ENCODE data around the gene CPVL. TPM values are rescaled to one million over a fixed set of nuclear protein-coding genes. Genes with fewer than 3 reads are reported as not detected.
"Not testable (repeated sequence)": the region's sequence is repeated elsewhere in the genome, so short reads cannot be mapped to it uniquely, and the experiment has no call there.

Gene CPVL
- total RNA-seq, 1 donor from 2014 or later = 0.51 TPM

DNA sequence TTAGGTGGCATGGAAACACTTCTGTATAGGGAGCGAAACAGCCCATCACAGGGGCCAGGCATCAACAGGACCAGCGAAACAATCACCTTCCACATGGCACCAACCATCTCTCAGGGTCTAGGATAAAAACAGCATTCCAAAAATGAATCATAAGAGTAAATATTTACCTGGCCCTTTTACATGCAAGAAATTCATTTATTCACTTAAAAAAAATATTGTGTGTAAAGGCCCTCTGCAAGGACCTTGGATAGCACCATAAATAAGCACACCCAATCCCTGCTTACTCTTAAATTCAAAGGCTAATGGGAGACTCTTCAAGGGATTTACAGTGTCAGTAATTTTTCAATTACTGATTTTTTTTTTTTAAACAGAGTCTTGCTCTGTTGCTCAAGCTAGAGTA is 25.4 kb downstream of the CPVL start:
- no peak for DNase-seq (ENCODE audit: low read depth in 2 of 2)

- DNase-seq (ENCODE audit: low read depth in 2 of 2) = no peak
These were observed 26.8 kb downstream of the CPVL start for GRCh38 chr7:29119538-29119937.

- DNase-seq (ENCODE audit: low read depth in 2 of 2) = peak in 1 of 2 donors; percentile 57
These were observed 29.8 kb downstream of the CPVL start for GRCh38 chr7:29116361-29117200.

DNA sequence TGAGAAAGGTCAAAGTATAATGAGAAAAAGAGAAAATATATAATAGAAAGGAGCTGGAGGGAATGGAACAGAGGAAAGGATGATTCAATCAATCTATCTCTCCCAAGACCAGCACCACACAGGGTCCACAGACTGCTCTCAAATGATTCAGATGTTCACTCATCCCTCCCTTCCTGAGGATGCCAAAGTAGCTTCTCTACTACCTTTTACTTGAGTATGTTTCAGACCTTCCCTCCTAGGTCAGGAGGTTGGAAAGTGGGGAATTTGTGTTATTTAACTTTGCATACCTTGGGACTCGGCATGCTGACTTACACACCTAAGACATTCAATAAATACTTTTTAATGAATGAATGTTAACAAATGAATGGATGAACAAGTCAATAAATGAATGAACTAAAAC is 30.6 kb downstream of the CPVL start:
- DNase-seq (ENCODE audit: low read depth in 2 of 2) = no peak

GRCh38 chr7:29115130-29115687 is 31.1 kb downstream of the CPVL start:
- no peak for DNase-seq (ENCODE audit: low read depth in 2 of 2)

GRCh38 chr7:29114266-29114665 is 32.1 kb downstream of the CPVL start:
- DNase-seq (ENCODE audit: low read depth in 2 of 2) = not testable (repeated sequence)

GRCh38 chr7:29113384-29114102 is 32.8 kb downstream of the CPVL start:
- DNase-seq (ENCODE audit: low read depth in 2 of 2) = peak in 1 of 2 donors; percentile 46

DNA sequence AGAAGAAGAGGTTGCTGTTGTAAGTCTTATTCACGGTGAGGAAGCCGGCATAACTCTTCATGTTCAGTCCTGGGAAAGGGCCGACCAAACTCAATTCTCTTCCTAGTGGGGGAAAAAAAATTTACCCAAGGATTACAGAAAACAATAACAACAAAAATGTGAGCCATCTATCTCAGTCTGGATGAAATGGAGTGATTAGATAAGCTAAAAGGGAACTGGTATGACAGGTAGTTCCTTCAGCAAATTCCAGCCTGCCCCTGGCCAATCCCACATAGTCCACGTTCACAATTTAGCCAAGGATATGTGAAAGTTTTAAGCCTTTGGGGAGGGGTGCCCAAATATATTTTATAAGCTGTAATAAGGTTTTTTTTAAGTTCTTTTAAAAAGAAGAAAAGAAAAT is 33.6 kb downstream of the CPVL start:
- no peak for DNase-seq (ENCODE audit: low read depth in 2 of 2)

DNA sequence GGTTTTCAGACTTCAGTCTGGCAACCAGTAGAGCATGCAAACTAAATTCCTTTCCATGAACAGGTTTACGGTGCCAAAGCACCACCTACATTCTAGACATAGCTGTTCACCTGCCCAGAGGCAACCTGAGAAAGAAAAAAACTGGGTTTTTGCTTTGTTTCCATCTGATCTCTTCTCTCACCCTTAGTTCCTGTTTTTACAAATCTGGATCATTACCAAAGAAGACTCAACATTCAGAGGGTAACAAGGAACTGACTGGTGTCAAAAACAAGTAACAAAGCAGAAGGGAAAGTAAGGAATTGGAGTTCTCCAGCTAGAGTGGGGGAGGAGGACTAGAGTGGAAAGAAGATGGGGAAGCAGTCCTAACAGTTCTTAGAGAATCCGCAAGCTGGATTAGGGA is 36.4 kb downstream of the CPVL start:
- no peak for DNase-seq (ENCODE audit: low read depth in 2 of 2)

DNA sequence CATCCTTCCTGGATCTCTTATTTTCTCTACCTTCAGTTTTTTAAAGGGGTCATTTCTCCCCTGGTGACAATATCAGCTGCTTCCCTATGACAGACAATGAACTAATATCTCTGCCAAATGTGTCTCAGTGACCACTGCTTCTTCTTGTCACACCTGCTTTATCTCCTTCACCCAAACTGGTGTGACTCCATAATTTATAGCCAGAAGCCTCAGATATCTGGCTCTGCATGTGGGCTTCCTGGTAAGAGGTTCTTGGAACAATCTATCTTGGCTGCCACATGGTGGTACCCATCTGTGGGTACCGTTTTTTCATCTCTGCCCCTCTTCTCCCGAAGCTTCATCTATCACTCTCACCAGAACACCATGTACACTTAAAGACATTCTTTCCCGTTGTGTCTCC is 37.0 kb downstream of the CPVL start:
- DNase-seq (ENCODE audit: low read depth in 2 of 2) = no peak

- no peak for DNase-seq (ENCODE audit: low read depth in 2 of 2)
These were observed 39.3 kb downstream of the CPVL start for GRCh38 chr7:29107056-29107455.

DNA sequence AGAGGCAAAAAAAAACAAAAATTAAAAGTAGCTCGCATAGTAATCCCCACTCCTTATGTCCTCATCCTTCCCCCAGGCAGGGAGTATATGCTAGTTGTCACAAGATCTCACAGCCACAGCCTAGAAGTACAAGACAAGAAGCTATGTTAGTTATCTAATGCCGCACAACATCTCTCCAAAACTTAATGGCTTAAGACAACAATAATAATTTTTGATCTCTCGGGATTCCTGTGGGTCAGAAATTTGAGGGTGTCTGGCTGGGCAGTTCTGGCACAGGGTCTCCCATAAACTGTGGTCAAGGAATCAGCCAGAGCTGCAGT is 39.7 kb downstream of the CPVL start:
- no peak for DNase-seq (ENCODE audit: low read depth in 2 of 2)

- DNase-seq (ENCODE audit: low read depth in 2 of 2) = peak; percentile 68 to 71
These were observed 40.3 kb downstream of the CPVL start for GRCh38 chr7:29105752-29106668.

DNA sequence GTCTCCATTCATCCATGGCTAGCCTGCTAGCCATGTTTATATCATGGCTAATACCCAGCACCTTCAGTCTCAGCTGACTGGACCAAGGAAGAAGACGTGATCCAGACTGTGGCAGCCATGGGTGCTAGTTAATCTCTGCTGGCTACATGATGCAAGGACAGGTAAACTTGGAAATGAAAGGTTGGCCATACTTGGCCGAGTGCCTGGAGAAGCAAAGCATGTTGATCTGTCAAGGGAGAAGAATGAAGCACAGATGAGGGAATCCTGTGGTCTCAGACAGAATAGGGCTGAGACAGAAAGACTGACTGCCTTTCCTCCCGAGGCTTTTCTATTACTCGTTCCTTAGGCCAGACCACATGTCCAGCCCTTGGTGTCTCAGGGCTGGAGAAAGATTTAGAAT is 41.1 kb downstream of the CPVL start:
- no peak for DNase-seq (ENCODE audit: low read depth in 2 of 2)

- peak; percentile 55 to 75 for DNase-seq (ENCODE audit: low read depth in 2 of 2)
These were observed 43.7 kb downstream of the CPVL start for GRCh38 chr7:29102558-29103151.

- no peak for DNase-seq (ENCODE audit: low read depth in 2 of 2)
These were observed 45.4 kb downstream of the CPVL start for GRCh38 chr7:29100924-29101323.

- peak; percentile 56 to 92 for DNase-seq (ENCODE audit: low read depth in 2 of 2)
These were observed 46.2 kb downstream of the CPVL start for GRCh38 chr7:29099896-29100847.

DNA sequence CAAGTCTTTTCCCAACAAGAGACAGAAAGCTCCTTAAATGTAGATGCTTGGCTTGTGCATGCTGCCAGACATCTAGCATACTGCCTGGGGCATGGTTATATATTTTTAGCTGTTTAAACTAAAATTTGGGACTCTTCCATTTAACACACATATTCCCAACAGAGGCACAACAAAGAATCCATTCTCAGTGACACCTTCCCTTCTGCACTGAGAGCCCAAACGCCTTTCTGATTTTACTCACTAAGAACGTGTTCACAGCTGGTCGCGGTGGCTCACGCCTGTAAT is 49.9 kb downstream of the CPVL start:
- DNase-seq (ENCODE audit: low read depth in 2 of 2) = no peak

DNA sequence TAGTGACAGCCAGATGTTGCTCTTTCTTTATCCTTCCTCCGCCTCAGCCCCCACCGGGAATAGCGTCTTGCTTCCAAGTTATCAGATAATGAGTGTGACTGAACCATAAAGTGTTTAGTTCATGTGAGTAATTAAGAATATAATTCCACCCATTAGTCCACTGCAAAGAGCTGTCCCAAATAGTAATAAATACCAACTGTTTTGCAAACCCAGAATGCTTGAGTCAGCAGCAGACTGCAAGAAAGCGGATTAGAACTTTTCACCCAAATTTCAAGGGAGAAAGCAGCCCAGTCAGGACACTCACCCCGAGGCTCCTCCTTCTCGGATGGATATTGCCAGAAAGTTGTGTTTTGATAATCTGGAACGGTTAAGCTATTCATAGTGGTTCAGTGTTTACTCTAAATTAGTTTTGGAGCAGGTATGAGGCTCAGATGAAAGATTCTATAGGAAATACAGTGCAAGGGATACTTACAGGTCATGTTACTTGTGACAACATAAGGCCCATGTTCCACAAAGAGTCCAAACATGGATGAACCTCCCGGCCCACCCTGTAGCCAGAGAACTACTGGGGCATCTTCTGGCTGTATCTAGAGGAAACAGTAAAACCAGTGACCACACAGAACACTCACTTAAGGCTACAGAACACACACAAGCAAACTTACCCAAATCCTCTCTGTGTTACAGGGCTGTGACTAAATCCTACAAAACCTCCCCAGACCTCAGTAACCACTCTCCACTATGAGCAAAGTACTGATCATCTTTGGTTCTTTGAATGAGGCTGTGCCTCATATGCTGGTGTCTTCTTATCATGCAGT is 50.5 kb downstream of the CPVL start:
- DNase-seq (ENCODE audit: low read depth in 2 of 2) = no peak

Measured in dermis microvascular lymphatic vessel endothelial cell (primary cell).